Adrenal gland (tissue), 5 donors: Measurements from ENCODE around the gene SYNE1.

Experiments
- POLR2A ChIP-seq, 2 donors: fragments of 450-650 bp; IDR thresholded peaks; one replicate each; pipeline ENCODE4 v1.6.1; 2017; ENCODE audit warnings: antibody characterized with exemption in 2 of 2, mild to moderate bottlenecking in 2 of 2, moderate library complexity in 1 of 2
- TF ChIP-seq, protein P1 (sequence below), 6 experiments: fragments of 450-650 bp in 4 of 6; fragments of 200-600 bp in 2 of 6; sonication (generic) in 1 of 6; IDR thresholded peaks; 1 replicate in 5 of 6; 2 replicates in 1 of 6; pipeline versions ENCODE4 v1.5.1 to v1.8.0; 2016 to 2021; ENCODE audit warnings: antibody characterized with exemption in 6 of 6, mild to moderate bottlenecking in 2 of 6, moderate library complexity in 1 of 6
- donor health status: DM: no; HTN: no; CAD: no.

DNA sequence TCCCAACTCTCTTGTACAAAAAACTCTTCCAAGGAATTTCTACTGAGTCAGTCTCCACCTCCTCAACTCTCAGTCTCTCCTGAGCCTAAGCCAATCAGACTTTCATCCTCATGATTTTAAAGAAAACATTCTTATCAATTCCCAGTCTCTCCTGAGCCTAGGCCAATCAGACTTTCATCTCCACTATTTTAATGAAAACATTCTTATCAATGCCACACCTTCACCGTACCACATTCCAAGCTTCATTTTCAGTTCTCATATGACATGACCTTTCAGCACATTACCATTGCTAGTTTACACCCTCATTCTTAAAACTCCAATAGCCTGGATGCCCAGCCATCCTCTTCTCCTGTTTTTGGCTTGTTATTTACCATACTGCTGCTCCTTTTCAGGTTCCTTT, 42.5 kb downstream of the SYNE1 start:
- no peak for TF ChIP-seq POLR2A (IDR thresholded peaks at IDR 0.05)
- TF ChIP-seq, protein P1, sequence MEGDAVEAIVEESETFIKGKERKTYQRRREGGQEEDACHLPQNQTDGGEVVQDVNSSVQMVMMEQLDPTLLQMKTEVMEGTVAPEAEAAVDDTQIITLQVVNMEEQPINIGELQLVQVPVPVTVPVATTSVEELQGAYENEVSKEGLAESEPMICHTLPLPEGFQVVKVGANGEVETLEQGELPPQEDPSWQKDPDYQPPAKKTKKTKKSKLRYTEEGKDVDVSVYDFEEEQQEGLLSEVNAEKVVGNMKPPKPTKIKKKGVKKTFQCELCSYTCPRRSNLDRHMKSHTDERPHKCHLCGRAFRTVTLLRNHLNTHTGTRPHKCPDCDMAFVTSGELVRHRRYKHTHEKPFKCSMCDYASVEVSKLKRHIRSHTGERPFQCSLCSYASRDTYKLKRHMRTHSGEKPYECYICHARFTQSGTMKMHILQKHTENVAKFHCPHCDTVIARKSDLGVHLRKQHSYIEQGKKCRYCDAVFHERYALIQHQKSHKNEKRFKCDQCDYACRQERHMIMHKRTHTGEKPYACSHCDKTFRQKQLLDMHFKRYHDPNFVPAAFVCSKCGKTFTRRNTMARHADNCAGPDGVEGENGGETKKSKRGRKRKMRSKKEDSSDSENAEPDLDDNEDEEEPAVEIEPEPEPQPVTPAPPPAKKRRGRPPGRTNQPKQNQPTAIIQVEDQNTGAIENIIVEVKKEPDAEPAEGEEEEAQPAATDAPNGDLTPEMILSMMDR (IDR thresholded peaks at IDR 0.05) = no peak
